GM21390 (cell line): ENCODE results near the gene UGT2B7.
"Not testable (repeated sequence)": the region's sequence is repeated elsewhere in the genome, so short reads cannot be mapped to it uniquely, and the experiment has no call there.

Experiments used
- ATAC-seq: cut with Tn5 transposase; IDR thresholded peaks from one replicate; pipeline ENCODE4 v1.9.1; 2021; ENCODE audit not compliant: unreplicated experiment

UGT2B7 gene

DNA sequence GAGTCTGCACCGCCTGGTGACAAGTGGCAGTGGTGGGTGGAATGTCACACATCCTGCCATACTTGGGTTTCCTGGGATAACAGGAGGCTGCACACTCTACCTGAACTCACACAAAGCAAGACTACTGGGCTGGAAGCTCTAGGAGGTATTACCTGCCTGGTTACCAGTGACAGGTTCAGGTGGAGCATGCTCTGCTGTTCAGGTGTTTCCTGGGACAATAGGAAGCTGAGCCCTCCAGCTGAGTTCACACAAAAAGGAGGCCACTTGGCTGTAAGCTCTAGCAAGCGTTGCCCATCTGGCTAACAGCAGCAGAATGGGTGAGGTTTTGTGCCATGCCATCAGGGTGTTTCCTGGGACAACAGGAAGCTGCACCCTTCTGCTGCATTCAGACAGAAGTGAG is 17.4 kb upstream of the UGT2B7 start:
- ATAC-seq, result no peak

GRCh38 chr4:69088473-69088872 is 7.8 kb upstream of the UGT2B7 start:
- no peak for ATAC-seq

DNA sequence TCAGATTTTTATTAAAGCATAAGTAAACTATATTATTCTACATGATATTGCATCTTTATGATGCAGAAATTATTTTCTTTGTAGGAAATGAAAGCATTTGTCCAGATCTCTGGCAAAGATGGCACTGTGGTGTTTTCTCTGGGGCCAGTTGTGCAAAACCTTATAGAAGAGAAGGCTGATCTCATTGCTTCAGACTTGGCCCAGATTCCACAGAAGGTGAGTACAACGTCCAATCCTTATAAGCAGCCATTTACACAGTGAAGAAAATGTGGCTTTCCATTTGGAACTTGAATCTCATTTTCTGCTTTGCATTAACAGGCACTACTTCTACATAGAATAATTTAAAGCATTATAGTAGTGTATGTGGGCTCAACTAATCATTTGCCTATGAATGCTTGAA is 6.9 kb upstream of the UGT2B7 start:
- ATAC-seq, result no peak

GRCh38 chr4:69092190-69092589 is 4.1 kb upstream of the UGT2B7 start:
- no peak for ATAC-seq

- no peak for ATAC-seq
These were observed 3.2 kb upstream of the UGT2B7 start for GRCh38 chr4:69092980-69093568.

DNA sequence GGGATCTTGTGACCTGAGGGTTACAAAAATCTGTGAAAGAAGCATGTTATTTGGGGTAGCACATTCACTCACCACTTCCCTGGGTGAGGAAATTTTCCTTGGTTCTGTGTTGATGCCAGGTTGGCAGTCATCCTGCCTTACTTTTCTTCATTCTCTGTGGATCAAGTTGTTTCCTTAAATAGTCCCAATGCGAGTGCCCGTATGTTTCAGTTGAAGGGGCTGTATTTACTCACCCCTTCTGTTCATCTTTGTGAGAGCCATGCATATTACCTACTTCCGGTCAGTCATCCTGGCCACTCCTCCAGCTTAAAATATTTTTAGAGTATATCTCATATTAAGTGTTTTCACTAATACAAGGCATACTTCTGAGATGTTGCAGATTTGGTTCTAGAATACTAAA is 2.6 kb upstream of the UGT2B7 start:
- no peak for ATAC-seq

DNA sequence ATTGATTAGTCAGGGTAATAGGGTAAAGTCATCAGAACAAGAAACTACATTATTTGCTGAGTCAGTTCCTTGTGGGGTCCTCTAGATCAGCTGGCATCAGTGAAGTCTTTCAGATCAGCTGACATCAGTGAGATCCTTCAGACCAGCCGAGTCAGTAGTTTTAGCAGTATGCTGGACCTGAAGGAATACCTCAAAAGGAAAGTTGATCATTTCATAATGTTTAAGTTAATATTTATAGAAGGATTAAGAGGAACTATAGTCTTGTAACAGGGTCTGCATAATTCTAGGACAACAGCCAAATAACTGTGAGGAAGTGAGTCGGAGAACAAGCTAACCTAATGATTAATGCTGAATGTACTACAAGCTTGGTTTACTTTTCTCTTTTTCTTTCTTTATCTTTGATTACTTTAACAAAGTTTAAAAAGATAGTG is 958 bp upstream of the UGT2B7 start:
- ATAC-seq, result no peak

DNA sequence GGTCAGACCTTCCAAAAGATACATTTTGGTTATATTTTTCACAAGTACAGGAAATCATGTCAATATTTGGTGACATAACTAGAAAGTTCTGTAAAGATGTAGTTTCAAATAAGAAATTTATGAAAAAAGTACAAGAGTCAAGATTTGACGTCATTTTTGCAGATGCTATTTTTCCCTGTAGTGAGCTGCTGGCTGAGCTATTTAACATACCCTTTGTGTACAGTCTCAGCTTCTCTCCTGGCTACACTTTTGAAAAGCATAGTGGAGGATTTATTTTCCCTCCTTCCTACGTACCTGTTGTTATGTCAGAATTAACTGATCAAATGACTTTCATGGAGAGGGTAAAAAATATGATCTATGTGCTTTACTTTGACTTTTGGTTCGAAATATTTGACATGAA is 536 bp downstream of the UGT2B7 start:
- ATAC-seq, result no peak

- ATAC-seq, result no peak
These were observed 2.2 kb downstream of the UGT2B7 start for GRCh38 chr4:69098470-69098869.

DNA sequence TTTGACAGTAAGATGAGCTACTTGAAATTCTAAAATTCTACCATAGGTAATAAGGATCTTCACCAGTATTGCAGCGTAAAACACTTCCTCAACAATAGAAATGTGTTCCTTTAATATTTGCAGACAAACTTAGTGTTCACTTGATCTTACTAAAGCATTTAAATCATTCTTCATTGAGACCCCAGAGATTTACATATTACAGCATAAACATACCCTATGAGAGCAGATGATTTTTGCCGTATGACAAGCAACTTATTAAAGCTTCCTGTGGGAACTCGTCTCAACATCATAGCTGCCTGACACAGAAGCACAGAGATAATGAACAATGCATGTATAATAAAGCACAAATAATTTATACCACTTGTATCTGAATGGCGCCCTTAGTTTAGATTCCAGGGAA is 3.6 kb downstream of the UGT2B7 start:
- no peak for ATAC-seq

DNA sequence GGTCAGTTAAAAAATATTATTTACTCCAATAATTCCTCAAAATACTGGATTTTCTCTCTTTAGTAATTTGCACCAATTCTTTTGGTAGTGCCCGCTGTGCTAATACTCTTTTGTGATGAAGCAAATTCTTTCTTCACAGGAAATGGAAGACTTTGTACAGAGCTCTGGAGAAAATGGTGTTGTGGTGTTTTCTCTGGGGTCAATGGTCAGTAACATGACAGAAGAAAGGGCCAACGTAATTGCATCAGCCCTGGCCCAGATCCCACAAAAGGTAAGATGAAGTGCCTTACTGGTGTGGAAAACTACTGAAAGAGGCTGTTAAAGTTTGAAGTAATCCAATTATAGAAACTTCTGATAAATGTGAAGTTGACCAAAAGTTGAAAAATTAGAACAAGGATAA is 6.4 kb downstream of the UGT2B7 start:
- ATAC-seq, result not testable (repeated sequence)

DNA sequence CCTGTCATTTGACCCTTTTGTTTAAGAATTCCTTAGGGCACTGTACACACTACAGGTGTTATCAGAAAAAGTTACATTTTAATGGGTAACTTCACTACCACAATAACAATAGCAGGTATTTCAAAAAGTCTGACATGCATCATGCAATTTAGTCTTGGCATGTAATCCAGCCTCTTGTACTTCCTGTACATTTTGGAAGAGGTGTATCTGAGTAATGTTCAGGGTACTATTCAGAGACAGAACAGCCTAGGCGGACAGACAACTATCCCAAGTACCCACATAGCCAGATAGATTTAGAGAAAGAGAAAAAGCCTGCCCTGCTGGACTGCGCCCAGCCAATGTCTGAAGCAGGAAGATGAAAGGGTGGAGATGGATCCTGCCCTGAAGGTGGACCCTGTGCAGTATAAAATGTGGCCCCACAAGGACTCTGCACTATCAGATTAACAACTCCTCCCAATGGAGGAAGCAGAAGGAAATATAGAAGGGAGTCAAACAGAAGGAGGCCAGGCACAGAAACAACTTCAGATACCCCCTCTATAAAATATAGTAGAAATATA is 8.5 kb downstream of the UGT2B7 start:
- ATAC-seq, result no peak

GRCh38 chr4:69115151-69115850 is 19.0 kb downstream of the UGT2B7 start:
- not testable (repeated sequence) for ATAC-seq

GRCh38 chr4:69115851-69116213 is 19.6 kb downstream of the UGT2B7 start:
- ATAC-seq, result no peak

- no peak for ATAC-seq
These were observed 20.5 kb downstream of the UGT2B7 start for GRCh38 chr4:69116645-69117321.

DNA sequence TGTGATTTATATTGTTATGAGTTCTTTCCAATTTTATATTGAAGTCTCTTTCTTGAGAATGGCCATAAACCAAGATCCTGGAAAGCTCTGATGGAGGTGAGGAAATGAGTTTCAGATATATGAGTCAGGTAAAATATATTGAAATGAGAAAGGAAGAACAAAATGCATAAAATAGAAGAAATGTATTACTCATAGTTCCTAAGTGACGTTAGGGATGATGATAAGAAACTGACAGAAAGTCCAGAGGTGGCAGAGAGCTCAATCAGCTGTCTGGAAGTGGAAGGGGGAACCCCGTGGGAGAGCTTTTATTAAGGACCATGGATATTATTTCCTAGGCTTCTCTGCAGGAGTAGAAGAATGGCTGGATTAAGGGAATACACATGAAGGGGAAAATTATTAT is 24.6 kb downstream of the UGT2B7 start:
- ATAC-seq, result no peak

DNA sequence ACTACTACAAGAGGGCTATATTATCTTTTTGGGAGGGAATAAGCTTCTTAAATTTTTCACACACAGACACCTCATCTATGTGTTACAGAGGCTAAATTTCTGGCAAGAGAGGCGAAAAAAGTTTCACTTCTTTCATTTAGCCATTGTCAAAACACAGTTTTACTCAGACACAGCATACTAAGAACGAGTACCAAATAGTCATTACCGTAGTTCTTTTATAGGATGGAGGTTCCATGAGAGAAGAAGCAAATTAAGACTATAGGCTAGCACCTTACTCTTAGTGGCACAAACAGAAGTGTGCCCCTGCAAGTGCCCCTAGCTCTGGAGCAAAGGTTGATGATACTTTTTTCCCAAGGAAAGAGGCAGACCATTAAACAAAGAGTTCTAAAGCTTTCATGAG is 26.2 kb downstream of the UGT2B7 start:
- ATAC-seq, result no peak

DNA sequence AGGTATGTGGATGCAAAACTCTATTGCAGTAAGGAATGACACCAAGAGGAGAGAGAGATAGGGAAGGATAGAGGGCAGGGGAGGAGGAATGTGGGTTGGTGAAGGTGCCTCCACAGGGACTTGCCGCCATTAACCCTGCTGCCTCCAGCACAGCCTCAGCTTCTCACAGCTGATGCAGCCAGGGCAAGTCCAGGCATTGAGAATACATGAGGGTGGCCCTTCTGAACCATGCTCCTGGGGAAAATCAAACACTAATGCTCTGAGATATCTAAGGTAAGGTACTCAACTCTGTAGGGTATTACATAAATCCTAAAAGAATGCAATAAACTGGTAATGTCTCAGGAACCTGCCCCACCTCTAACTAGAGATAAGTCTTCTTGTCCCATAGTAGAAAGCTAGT is 28.7 kb downstream of the UGT2B7 start:
- ATAC-seq, result no peak

GRCh38 chr4:69126024-69126423 is 29.8 kb downstream of the UGT2B7 start:
- ATAC-seq, result no peak

- ATAC-seq, result no peak
These were observed 37.7 kb downstream of the UGT2B7 start for GRCh38 chr4:69133993-69134392.

GRCh38 chr4:69134471-69134870 is 38.2 kb downstream of the UGT2B7 start:
- no peak for ATAC-seq

DNA sequence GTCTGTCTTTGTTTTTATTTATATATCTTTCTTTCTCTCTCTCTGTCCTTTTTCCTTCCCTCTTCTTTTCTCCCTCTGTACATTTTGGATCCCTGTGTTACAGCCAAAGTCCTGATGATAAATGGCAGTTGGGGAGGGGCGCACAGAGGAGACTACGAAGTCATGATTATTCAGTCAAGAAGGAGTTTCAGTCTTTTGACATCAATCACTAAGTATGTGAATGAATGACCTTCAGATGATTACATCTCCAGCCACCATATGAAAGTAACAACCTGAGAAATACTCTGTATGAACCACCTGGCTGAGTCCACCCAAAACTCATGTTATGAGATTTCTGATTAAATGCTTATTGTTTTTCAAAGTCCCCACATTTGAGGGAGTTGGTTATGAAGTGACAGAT is 45.0 kb downstream of the UGT2B7 start:
- no peak for ATAC-seq
